ENCODE measurements around the gene ATG9B. TPM values are rescaled to one million over a fixed set of nuclear protein-coding genes. Genes with fewer than 3 reads are reported as not detected.

Gene ATG9B
- total and polyA plus RNA-seq, 2 donors (not counting 1 experiment from before 2014, with no cell fraction given), result 5.1 to 7.2 TPM

- Histone ChIP-seq H3K4me1 (ENCODE audit: control insufficient read depth in 2 of 2, insufficient read depth in 2 of 2, low read length in 2 of 2) (no peaks in the 10 kb centered on the region), H3K27me3 (replicated peaks in 1 of 4; ENCODE audit: control extremely low read depth in 1 of 4, control insufficient read depth in 3 of 4, insufficient read depth in 4 of 4, low read length in 3 of 4) (peaks cover 0 to 8% (median 2%) of the 10 kb centered on the region in 4 experiments), H3K27ac (ENCODE audit: low read length in 2 of 2) (no peak overlapping the region), H3K9ac (ENCODE audit: low read length) (no peak overlapping the region), H3K36me3 (replicated peaks in 1 of 2; ENCODE audit: control extremely low read depth in 1 of 2, control insufficient read depth in 1 of 2, extremely low read depth in 1 of 2, insufficient read depth in 2 of 2, low read length in 1 of 2) (no peaks in the 10 kb centered on the region), H3K9me3 (ENCODE audit: control extremely low read depth in 1 of 3, control insufficient read depth in 2 of 3, insufficient read depth in 1 of 3, low read length in 2 of 3) (no peaks in the 10 kb centered on the region), H2AFZ (ENCODE audit: insufficient read depth, low read depth, low read length, poor library complexity, severe bottlenecking) (no peak overlapping the region), H3K4me2 (replicated peaks; ENCODE audit: low read depth, low read length, poor library complexity, severe bottlenecking) (no peak overlapping the region), H3K4me3 (ENCODE audit: control extremely low read depth in 1 of 5, extremely low read depth in 1 of 5, insufficient read depth in 1 of 5, low read depth in 2 of 5, low read length in 4 of 5) (no peak overlapping the region), H4K20me1 (ENCODE audit: control insufficient read depth, insufficient read depth, low read length, poor library complexity, severe bottlenecking) (no peaks in the 10 kb centered on the region), H3K79me2 (ENCODE audit: control insufficient read depth, insufficient read depth, low read length) (no peaks in the 10 kb centered on the region)
- DNase-seq (no peak), ATAC-seq (ENCODE audit: low read depth) (no peak)
- Mint-ChIP-seq H3K4me1 (peaks cover 2% of the 10 kb centered on the region), H3K9me3 (ENCODE audit: insufficient read depth) (no peaks in the 10 kb centered on the region), H3K27me3 (no peaks in the 10 kb centered on the region), H3K27ac (peak overlapping the region; percentile 4), H3K4me3 (no peak overlapping the region)
- POLR2A ChIA-PET, result interaction anchor here (1.0 kb wide), 1 partner anchor 12 kb away, joined by 4 read pairs; no protein-coding TSS in a partner anchor
- intact Hi-C loops (cut with micrococcal nuclease), result no loop called here
- TF ChIP-seq, protein P1, sequence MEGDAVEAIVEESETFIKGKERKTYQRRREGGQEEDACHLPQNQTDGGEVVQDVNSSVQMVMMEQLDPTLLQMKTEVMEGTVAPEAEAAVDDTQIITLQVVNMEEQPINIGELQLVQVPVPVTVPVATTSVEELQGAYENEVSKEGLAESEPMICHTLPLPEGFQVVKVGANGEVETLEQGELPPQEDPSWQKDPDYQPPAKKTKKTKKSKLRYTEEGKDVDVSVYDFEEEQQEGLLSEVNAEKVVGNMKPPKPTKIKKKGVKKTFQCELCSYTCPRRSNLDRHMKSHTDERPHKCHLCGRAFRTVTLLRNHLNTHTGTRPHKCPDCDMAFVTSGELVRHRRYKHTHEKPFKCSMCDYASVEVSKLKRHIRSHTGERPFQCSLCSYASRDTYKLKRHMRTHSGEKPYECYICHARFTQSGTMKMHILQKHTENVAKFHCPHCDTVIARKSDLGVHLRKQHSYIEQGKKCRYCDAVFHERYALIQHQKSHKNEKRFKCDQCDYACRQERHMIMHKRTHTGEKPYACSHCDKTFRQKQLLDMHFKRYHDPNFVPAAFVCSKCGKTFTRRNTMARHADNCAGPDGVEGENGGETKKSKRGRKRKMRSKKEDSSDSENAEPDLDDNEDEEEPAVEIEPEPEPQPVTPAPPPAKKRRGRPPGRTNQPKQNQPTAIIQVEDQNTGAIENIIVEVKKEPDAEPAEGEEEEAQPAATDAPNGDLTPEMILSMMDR (IDR thresholded peaks at IDR 0.05), result no peak
- TF ChIP-seq EZH2 (IDR thresholded peaks at IDR 0.05; ENCODE audit: borderline replicate concordance, insufficient read depth, low read depth, low read length, poor library complexity, severe bottlenecking), result no peak
- CTCF ChIA-PET, result no interaction called here
- WGBS (ENCODE audit: insufficient coverage), result 62% methylated on average over 11 of the region's 14 CpGs
Observed at GRCh38 chr7:151046603-151047573, 22.6 kb upstream of the ATG9B start.

DNA sequence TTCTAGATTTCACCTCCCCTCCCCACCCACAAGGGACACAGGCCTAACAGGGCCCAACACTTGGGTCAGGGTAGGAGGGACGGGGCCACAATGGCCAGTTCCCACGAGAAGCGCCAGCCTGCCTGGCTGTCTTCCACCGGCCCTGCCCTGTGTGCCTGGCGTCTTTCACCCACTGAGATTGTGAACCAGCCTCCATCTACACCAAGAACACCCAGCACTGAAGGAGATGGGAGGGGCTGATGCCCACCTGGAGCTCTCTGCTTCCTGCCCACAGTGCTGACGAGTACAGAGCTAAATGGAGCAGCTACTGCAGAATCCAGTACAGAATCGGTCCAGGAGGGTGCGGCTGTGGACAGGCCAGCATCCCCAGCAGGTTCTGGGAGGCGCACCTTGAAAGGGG is 21.7 kb upstream of the ATG9B start:
- no peaks in the 10 kb centered on the region for H3K9me3 Mint-ChIP-seq (ENCODE audit: insufficient read depth)
- POLR2A ChIA-PET, result interaction anchor here (1.0 kb wide), 1 partner anchor 13 kb away, joined by 4 read pairs; no protein-coding TSS in a partner anchor
- Histone ChIP-seq H2AFZ (ENCODE audit: insufficient read depth, low read depth, low read length, poor library complexity, severe bottlenecking) (no peak overlapping the region), H3K4me2 (replicated peaks; ENCODE audit: low read depth, low read length, poor library complexity, severe bottlenecking) (no peak overlapping the region), H3K9me3 (ENCODE audit: control extremely low read depth in 1 of 3, control insufficient read depth in 2 of 3, insufficient read depth in 1 of 3, low read length in 2 of 3) (no peaks in the 10 kb centered on the region), H3K27me3 (replicated peaks in 1 of 4; ENCODE audit: control extremely low read depth in 1 of 4, control insufficient read depth in 3 of 4, insufficient read depth in 4 of 4, low read length in 3 of 4) (peaks cover 0 to 3% (median 0%) of the 10 kb centered on the region in 4 experiments), H4K20me1 (ENCODE audit: control insufficient read depth, insufficient read depth, low read length, poor library complexity, severe bottlenecking) (no peaks in the 10 kb centered on the region), H3K27ac (ENCODE audit: low read length in 2 of 2) (no peak overlapping the region), H3K4me3 (ENCODE audit: control extremely low read depth in 1 of 5, extremely low read depth in 1 of 5, insufficient read depth in 1 of 5, low read depth in 2 of 5, low read length in 4 of 5) (no peak overlapping the region), H3K9ac (ENCODE audit: low read length) (no peak overlapping the region), H3K36me3 (replicated peaks in 1 of 2; ENCODE audit: control extremely low read depth in 1 of 2, control insufficient read depth in 1 of 2, extremely low read depth in 1 of 2, insufficient read depth in 2 of 2, low read length in 1 of 2) (no peaks in the 10 kb centered on the region), H3K79me2 (ENCODE audit: control insufficient read depth, insufficient read depth, low read length) (no peaks in the 10 kb centered on the region), H3K4me1 (ENCODE audit: control insufficient read depth in 2 of 2, insufficient read depth in 2 of 2, low read length in 2 of 2) (no peaks in the 10 kb centered on the region)
- TF ChIP-seq, protein P1 (IDR thresholded peaks at IDR 0.05), result no peak
- no peak for TF ChIP-seq EZH2 (IDR thresholded peaks at IDR 0.05; ENCODE audit: borderline replicate concordance, insufficient read depth, low read depth, low read length, poor library complexity, severe bottlenecking)
- intact Hi-C loops (cut with micrococcal nuclease), result no loop called here
- H3K4me1 Mint-ChIP-seq, result no peaks in the 10 kb centered on the region
- no peak for ATAC-seq (ENCODE audit: low read depth)
- no peak overlapping the region for H3K27ac Mint-ChIP-seq
- CTCF ChIA-PET, result no interaction called here
- no peaks in the 10 kb centered on the region for H3K27me3 Mint-ChIP-seq
- DNase-seq, result no peak
- WGBS (ENCODE audit: insufficient coverage), result 93% methylated on average over 9 of the region's 9 CpGs
- no peak overlapping the region for H3K4me3 Mint-ChIP-seq
